H1 (cell line): ENCODE results near the gene SLC15A3. TPM values are rescaled to one million over a fixed set of nuclear protein-coding genes. Genes with fewer than 3 reads are reported as not detected.

Source experiments
- ATF2 ChIP-seq: IDR thresholded peaks from 2 replicates; pipeline ENCODE4 v1.6.1; 2012; ENCODE audit warnings: low read length, inconsistent platforms
- BRCA1 ChIP-seq: IDR thresholded peaks from 2 replicates; pipeline ENCODE4 v1.6.1; 2012; ENCODE audit warnings: low read depth, low read length, improper control_type of control experiment
- CHD7 ChIP-seq: fragments of 300-600 bp; sonication (generic); IDR thresholded peaks from 2 replicates; pipeline ENCODE4 v1.7.1; 2012; ENCODE audit warnings: low read length, moderate library complexity, mild to moderate bottlenecking, inconsistent platforms; ENCODE audit not compliant: insufficient replicate concordance
- CREB1 ChIP-seq: IDR thresholded peaks from 2 replicates; pipeline ENCODE4 v1.6.1; 2012; ENCODE audit warnings: inconsistent platforms
- CTCF ChIP-seq, 3 experiments: IDR thresholded peaks; 1 replicate in 2 of 3; 2 replicates in 1 of 3; pipeline versions ENCODE4 v1.5.1 to v1.6.1; 2011; ENCODE audit warnings: low read length in 3 of 3, mild to moderate bottlenecking in 3 of 3, inconsistent platforms in 2 of 3, low read depth in 1 of 3, moderate library complexity in 1 of 3; ENCODE audit not compliant: insufficient read depth in 1 of 3; ENCODE audit errors: control extremely low read depth in 1 of 3
- KDM1A ChIP-seq: fragments of 200-600, 300-600 bp; sonication (generic); IDR thresholded peaks from 2 replicates; pipeline ENCODE4 v1.7.1; 2016; ENCODE audit warnings: mild to moderate bottlenecking, low read length, borderline replicate concordance
- RFX5 ChIP-seq: IDR thresholded peaks from 2 replicates; pipeline ENCODE4 v1.6.1; 2011; ENCODE audit warnings: low read depth, low read length, improper control_type of control experiment, borderline replicate concordance
- SRF ChIP-seq: IDR thresholded peaks from 2 replicates; pipeline ENCODE4 v1.6.1; 2011; ENCODE audit warnings: mild to moderate bottlenecking, low read depth, low read length, moderate library complexity
- polyA plus RNA-seq, 7 experiments: library from polyadenylated mRNA; depleted of rRNA in 3 of 7; stranded (reverse) in 5 of 7; unstranded in 2 of 7; fragments of >200 nt in 5 of 7; fragments of 200-250 nt in 2 of 7; gene quantifications; 1 replicate in 5 of 7; 2 replicates in 1 of 7; 4 replicates in 1 of 7; pipeline versions ENCODE4 v1.2.1 to v1.2.3, GENCODE V29; 2011 to 2013; ENCODE audit warnings: missing spikeins in 2 of 7, mixed read lengths in 2 of 7
- total RNA-seq: library from RNA; stranded (reverse); fragmentation: NEBNext Ultra II Directional; extraction: Animal tissue kit (Norgen Biotek cat#: 25700); gene quantifications from 2 replicates; pipeline ENCODE4 v1.2.1, GENCODE V29; 2021

Gene SLC15A3
- total and polyA plus RNA-seq, 2 of the 8 experiments (the other 6 are each of a cell fraction or from before 2014, with no cell fraction given): 25.8 to 31.0 TPM

DNA sequence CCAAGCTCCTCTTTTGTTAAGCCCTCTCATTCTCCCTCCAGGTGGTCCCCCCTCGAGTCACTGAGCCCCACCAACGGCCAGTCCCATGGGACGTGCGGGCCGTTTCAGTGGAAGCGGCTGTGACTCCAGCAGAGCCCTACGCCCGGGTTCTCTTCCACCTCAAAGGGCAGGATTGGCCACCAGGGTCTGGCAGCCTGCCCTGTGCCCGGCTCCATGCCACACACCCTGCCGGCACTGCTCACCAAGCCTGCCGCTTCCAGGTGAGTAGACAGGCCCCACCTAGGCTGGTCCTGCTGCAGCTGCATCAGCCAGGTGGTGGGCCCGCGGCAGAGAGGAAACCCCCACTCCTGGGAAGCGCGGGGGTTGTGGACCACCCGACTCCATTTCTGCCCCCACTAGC lies 24.4 kb downstream of the SLC15A3 start (continued):
- TF ChIP-seq CHD7 (no peak), CREB1 (no peak), RFX5 (no peak), KDM1A (no peak), ATF2 (no peak), SRF (no peak), CTCF (IDR thresholded peaks at IDR 0.05; ENCODE audit: control extremely low read depth in 1 of 3, insufficient read depth in 1 of 3, low read depth in 1 of 3, low read length in 3 of 3) (no peak), BRCA1 (no peak)
